HL-60 (cell line): ENCODE results near the gene ENTHD1.

Experiments
- DNase-seq, 2 experiments: peaks; one replicate each; pipeline ENCODE4 v3.0.0-alpha.2; 2010 to 2020; ENCODE audit warnings: low read depth in 1 of 2, low spot score in 1 of 2
- H3K27ac ChIP-seq: fragments of 250-450 bp; sonication (Bioruptor Pico); replicated peaks from 2 replicates; pipeline ENCODE4 v1.5.1; 2020; ENCODE audit warnings: mild to moderate bottlenecking, moderate library complexity
- H3K27me3 ChIP-seq: fragments of 250-450 bp; sonication (Bioruptor Pico); 2 replicates; pipeline ENCODE4 v1.5.1; 2021; ENCODE audit warnings: mild to moderate bottlenecking, moderate library complexity; ENCODE audit not compliant: insufficient read depth, poor library complexity, severe bottlenecking
- H3K4me3 ChIP-seq: replicated peaks from 2 replicates; pipeline ENCODE4 v1.5.1; 2011; ENCODE audit warnings: mild to moderate bottlenecking, control low read depth, low read length; ENCODE audit not compliant: insufficient read depth
- GABPA ChIP-seq: IDR thresholded peaks from 2 replicates; pipeline ENCODE4 v1.6.1; 2012; ENCODE audit warnings: low read depth
- POLR2AphosphoS5 ChIP-seq: IDR thresholded peaks from 2 replicates; pipeline ENCODE4 v1.6.1; 2012; ENCODE audit warnings: low read depth
- SPI1 ChIP-seq: IDR thresholded peaks from 2 replicates; pipeline ENCODE4 v1.6.1; 2012; ENCODE audit warnings: low read depth, mild to moderate bottlenecking, borderline replicate concordance
- TF ChIP-seq, protein P1 (sequence below): IDR thresholded peaks from 2 replicates; pipeline ENCODE4 v1.6.1; 2012; ENCODE audit warnings: low read depth; ENCODE audit not compliant: insufficient replicate concordance
- TF ChIP-seq, protein P2 (sequence below): IDR thresholded peaks from one replicate; pipeline ENCODE4 v1.5.1; 2011; ENCODE audit warnings: low read length, control low read depth, inconsistent platforms; ENCODE audit not compliant: insufficient read depth

Gene ENTHD1

DNA sequence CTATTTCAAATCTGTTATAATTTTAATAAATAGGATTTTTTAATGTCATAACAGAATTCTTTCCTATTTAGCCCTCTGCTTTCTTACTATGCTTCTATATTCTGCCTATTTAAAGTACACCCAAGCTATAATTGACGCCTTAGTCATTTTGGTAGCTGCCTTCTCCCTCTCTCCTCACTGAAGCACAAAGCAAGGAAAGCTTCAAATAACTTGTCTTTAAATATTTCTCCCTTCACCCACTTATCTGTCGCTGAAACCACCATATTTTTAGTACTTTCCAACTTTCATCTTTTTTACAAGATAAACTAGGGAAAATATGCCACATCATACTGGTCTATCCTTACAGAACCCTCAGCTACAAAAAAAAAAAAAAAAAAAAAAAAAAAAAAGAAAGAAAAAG lies 127.9 kb downstream of the ENTHD1 start:
- Histone ChIP-seq H3K4me3 (no peak overlapping the region), H3K27me3 (peaks cover 2% of the 10 kb centered on the region), H3K27ac (no peak overlapping the region)
- no peak for DNase-seq
- TF ChIP-seq SPI1 (no peak), POLR2AphosphoS5 (no peak), GABPA (no peak)
- TF ChIP-seq, protein P1, sequence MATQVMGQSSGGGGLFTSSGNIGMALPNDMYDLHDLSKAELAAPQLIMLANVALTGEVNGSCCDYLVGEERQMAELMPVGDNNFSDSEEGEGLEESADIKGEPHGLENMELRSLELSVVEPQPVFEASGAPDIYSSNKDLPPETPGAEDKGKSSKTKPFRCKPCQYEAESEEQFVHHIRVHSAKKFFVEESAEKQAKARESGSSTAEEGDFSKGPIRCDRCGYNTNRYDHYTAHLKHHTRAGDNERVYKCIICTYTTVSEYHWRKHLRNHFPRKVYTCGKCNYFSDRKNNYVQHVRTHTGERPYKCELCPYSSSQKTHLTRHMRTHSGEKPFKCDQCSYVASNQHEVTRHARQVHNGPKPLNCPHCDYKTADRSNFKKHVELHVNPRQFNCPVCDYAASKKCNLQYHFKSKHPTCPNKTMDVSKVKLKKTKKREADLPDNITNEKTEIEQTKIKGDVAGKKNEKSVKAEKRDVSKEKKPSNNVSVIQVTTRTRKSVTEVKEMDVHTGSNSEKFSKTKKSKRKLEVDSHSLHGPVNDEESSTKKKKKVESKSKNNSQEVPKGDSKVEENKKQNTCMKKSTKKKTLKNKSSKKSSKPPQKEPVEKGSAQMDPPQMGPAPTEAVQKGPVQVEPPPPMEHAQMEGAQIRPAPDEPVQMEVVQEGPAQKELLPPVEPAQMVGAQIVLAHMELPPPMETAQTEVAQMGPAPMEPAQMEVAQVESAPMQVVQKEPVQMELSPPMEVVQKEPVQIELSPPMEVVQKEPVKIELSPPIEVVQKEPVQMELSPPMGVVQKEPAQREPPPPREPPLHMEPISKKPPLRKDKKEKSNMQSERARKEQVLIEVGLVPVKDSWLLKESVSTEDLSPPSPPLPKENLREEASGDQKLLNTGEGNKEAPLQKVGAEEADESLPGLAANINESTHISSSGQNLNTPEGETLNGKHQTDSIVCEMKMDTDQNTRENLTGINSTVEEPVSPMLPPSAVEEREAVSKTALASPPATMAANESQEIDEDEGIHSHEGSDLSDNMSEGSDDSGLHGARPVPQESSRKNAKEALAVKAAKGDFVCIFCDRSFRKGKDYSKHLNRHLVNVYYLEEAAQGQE, result no peak
- TF ChIP-seq, protein P2, sequence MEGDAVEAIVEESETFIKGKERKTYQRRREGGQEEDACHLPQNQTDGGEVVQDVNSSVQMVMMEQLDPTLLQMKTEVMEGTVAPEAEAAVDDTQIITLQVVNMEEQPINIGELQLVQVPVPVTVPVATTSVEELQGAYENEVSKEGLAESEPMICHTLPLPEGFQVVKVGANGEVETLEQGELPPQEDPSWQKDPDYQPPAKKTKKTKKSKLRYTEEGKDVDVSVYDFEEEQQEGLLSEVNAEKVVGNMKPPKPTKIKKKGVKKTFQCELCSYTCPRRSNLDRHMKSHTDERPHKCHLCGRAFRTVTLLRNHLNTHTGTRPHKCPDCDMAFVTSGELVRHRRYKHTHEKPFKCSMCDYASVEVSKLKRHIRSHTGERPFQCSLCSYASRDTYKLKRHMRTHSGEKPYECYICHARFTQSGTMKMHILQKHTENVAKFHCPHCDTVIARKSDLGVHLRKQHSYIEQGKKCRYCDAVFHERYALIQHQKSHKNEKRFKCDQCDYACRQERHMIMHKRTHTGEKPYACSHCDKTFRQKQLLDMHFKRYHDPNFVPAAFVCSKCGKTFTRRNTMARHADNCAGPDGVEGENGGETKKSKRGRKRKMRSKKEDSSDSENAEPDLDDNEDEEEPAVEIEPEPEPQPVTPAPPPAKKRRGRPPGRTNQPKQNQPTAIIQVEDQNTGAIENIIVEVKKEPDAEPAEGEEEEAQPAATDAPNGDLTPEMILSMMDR, result no peak

DNA sequence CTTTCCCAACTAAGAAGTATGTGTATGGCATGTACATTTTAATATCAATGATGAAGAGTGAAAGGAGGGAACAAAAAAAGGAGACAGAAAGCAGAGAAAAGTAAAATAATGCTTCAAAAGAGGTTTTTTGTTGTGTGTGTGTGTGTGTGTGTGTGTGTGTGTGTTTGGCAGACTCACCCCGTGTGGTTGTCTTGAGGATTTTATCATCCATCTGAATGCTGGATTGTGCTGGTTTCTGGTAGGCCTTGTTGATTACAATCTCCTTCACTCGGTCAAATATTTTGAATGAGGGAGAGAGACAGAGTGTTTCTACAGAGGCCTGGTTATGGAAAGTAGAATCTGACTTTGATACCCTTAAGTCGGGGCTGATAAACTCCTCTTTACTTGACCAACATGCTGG lies 128.5 kb downstream of the ENTHD1 start:
- TF ChIP-seq, protein P2, result no peak
- no peak for TF ChIP-seq SPI1
- TF ChIP-seq, protein P1, result no peak
- no peak for TF ChIP-seq GABPA
- no peak for TF ChIP-seq POLR2AphosphoS5
- no peak overlapping the region for H3K27ac ChIP-seq
- DNase-seq, result no peak
- H3K4me3 ChIP-seq, result no peak overlapping the region
- H3K27me3 ChIP-seq, result peaks cover 2% of the 10 kb centered on the region

- Histone ChIP-seq H3K4me3 (no peak overlapping the region), H3K27me3 (no peaks in the 10 kb centered on the region), H3K27ac (no peak overlapping the region)
- TF ChIP-seq, protein P2, result no peak
- no peak for TF ChIP-seq GABPA
- TF ChIP-seq POLR2AphosphoS5, result no peak
- no peak for TF ChIP-seq SPI1
- TF ChIP-seq, protein P1, result no peak
- DNase-seq, result no peak
These were observed 130.3 kb downstream of the ENTHD1 start for GRCh38 chr22:39763276-39763675.
